Epithelial cell of prostate (primary cell): Measurements from ENCODE around the gene RAB31.

Source experiments
- DNase-seq: peaks from one replicate; pipeline ENCODE4 v3.0.0-alpha.2; 2011; ENCODE audit warnings: low read depth, low spot score
- H3K27ac ChIP-seq: fragments of 450-650 bp; 2 replicates; pipeline ENCODE4 v1.5.1; 2017; ENCODE audit warnings: mild to moderate bottlenecking

RAB31 gene

GRCh38 chr18:9808295-9809241, 100.5 kb downstream of the RAB31 start:
- H3K27ac ChIP-seq = no peak overlapping the region
- DNase-seq = no peak

GRCh38 chr18:9809697-9810096, 101.6 kb downstream of the RAB31 start:
- no peak for DNase-seq
- H3K27ac ChIP-seq = no peak overlapping the region

- no peak overlapping the region for H3K27ac ChIP-seq
- no peak for DNase-seq
These were observed 102.2 kb downstream of the RAB31 start for GRCh38 chr18:9810299-9810698.

- DNase-seq = no peak
- no peak overlapping the region for H3K27ac ChIP-seq
These were observed 103.0 kb downstream of the RAB31 start for GRCh38 chr18:9810994-9811705.

GRCh38 chr18:9811978-9812377, 103.9 kb downstream of the RAB31 start:
- no peak for DNase-seq
- no peak overlapping the region for H3K27ac ChIP-seq

GRCh38 chr18:9814431-9814830, 106.3 kb downstream of the RAB31 start:
- DNase-seq = no peak
- H3K27ac ChIP-seq = no peak overlapping the region

GRCh38 chr18:9817286-9817685, 109.2 kb downstream of the RAB31 start:
- DNase-seq = no peak
- H3K27ac ChIP-seq = no peak overlapping the region

GRCh38 chr18:9817725-9818422, 109.8 kb downstream of the RAB31 start:
- H3K27ac ChIP-seq = no peak overlapping the region
- no peak for DNase-seq

GRCh38 chr18:9818423-9818734, 110.3 kb downstream of the RAB31 start:
- no peak for DNase-seq
- H3K27ac ChIP-seq = no peak overlapping the region

- H3K27ac ChIP-seq = no peak overlapping the region
- no peak for DNase-seq
These were observed 112.0 kb downstream of the RAB31 start for GRCh38 chr18:9820127-9820526.

- no peak overlapping the region for H3K27ac ChIP-seq
- DNase-seq = no peak
These were observed 112.6 kb downstream of the RAB31 start for GRCh38 chr18:9820719-9821118.

GRCh38 chr18:9822587-9823185, 114.6 kb downstream of the RAB31 start:
- H3K27ac ChIP-seq = no peak overlapping the region
- DNase-seq = no peak

GRCh38 chr18:9823805-9824473, 115.8 kb downstream of the RAB31 start:
- DNase-seq = no peak
- H3K27ac ChIP-seq = no peak overlapping the region

- no peak for DNase-seq
- H3K27ac ChIP-seq = peak overlapping the region; percentile 92
These were observed 116.4 kb downstream of the RAB31 start for GRCh38 chr18:9824474-9824832.

- no peak for DNase-seq
- peak overlapping the region; percentile 92 for H3K27ac ChIP-seq
These were observed 116.9 kb downstream of the RAB31 start for GRCh38 chr18:9824952-9825371.

GRCh38 chr18:9825571-9826073, 117.5 kb downstream of the RAB31 start:
- peak; percentile 40 for DNase-seq
- H3K27ac ChIP-seq = peak overlapping the region; percentile 92

GRCh38 chr18:9826685-9827084, 118.6 kb downstream of the RAB31 start:
- DNase-seq = no peak
- H3K27ac ChIP-seq = peak overlapping the region; percentile 92

GRCh38 chr18:9827211-9827792, 119.2 kb downstream of the RAB31 start:
- DNase-seq = no peak
- H3K27ac ChIP-seq = peak overlapping the region; percentile 92

GRCh38 chr18:9827793-9828505, 119.8 kb downstream of the RAB31 start:
- peak; percentile 93 for DNase-seq
- peak overlapping the region; percentile 92 for H3K27ac ChIP-seq
